B cell (primary cell): ENCODE results near the gene ZNF804A.

Experiments used
- EZH2 ChIP-seq: IDR thresholded peaks from 2 replicates; pipeline ENCODE4 v1.6.1; 2012; ENCODE audit warnings: borderline replicate concordance, low read depth, mild to moderate bottlenecking, moderate library complexity, low read length; ENCODE audit not compliant: insufficient read depth, poor library complexity, severe bottlenecking
- TF ChIP-seq, protein P1 (sequence below): fragments of 200-600 bp; IDR thresholded peaks from one replicate; pipeline ENCODE4 v1.8.0; 2022; ENCODE audit warnings: antibody characterized with exemption, mild to moderate bottlenecking

GRCh38 chr2:184814421-184814820 is 216.1 kb downstream of the ZNF804A start:
- TF ChIP-seq, protein P1, sequence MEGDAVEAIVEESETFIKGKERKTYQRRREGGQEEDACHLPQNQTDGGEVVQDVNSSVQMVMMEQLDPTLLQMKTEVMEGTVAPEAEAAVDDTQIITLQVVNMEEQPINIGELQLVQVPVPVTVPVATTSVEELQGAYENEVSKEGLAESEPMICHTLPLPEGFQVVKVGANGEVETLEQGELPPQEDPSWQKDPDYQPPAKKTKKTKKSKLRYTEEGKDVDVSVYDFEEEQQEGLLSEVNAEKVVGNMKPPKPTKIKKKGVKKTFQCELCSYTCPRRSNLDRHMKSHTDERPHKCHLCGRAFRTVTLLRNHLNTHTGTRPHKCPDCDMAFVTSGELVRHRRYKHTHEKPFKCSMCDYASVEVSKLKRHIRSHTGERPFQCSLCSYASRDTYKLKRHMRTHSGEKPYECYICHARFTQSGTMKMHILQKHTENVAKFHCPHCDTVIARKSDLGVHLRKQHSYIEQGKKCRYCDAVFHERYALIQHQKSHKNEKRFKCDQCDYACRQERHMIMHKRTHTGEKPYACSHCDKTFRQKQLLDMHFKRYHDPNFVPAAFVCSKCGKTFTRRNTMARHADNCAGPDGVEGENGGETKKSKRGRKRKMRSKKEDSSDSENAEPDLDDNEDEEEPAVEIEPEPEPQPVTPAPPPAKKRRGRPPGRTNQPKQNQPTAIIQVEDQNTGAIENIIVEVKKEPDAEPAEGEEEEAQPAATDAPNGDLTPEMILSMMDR = no peak
- no peak for TF ChIP-seq EZH2
